ENCODE results near the gene IRF7. TPM values are rescaled to one million over a fixed set of nuclear protein-coding genes. Genes with fewer than 3 reads are reported as not detected.

The IRF7 gene
- total RNA-seq, 1 experiment from 2014 or later = 8.8 TPM

DNA sequence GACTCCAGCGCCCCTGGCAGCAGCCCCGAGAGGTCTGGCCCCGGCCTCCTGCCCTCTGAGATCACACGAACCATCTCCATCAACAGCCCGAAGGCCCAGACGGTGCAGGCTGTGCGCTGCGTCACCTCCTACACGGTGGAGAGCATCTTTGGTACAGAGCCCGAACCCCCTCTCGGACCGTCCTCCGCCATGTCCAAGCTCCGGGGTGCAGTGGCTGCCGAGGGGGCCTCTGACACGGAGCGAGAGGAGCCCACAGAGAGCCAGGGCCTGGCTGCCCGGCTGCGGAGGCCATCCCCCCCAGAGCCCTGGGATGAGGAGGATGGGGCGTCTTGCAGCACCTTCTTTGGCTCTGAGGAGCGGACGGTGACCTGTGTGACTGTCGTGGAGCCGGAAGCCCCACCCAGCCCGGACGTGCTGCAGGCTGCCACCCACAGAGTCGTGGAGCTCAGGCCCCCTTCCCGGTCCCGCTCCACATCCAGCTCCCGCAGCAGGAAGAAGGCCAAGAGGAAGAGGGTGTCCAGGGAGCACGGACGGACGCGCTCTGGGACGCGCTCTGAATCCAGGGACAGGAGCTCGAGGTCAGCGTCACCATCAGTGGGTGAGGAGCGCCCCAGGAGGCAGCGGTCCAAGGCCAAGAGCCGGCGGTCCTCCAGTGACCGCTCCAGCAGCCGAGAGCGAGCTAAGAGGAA lies 7.6 kb downstream of the IRF7 start:
- POLR2A ChIA-PET (ENCODE audit: low non-redundant PET) = no interaction called here
- Histone ChIP-seq H3K36me3 (ENCODE audit: insufficient read depth, low read length, poor library complexity, severe bottlenecking) (peaks cover 72% of the 10 kb centered on the region), H3K27me3 (replicated peaks; ENCODE audit: insufficient read depth, low read depth, low read length, poor library complexity) (no peaks in the 10 kb centered on the region), H3K27ac (ENCODE audit: low read depth, low read length, poor library complexity, severe bottlenecking) (no peak overlapping the region), H3K9me3 (ENCODE audit: low read depth, low read length, poor library complexity, severe bottlenecking) (no peaks in the 10 kb centered on the region), H3K4me3 (ENCODE audit: low read depth, low read length, poor library complexity, severe bottlenecking) (no peak overlapping the region), H3K4me1 (ENCODE audit: insufficient read depth, low read length, poor library complexity, severe bottlenecking) (no peaks in the 10 kb centered on the region)
- no TSS peak for BruUV-seq (replicated peaks)
- no peak for DNase-seq (ENCODE audit: low spot score)
- CTCF ChIA-PET = no interaction called here
- intact Hi-C loops (cut with micrococcal nuclease; ENCODE audit: unreplicated experiment) = no loop called here
- no peak for TF ChIP-seq EZH2 (IDR thresholded peaks at IDR 0.05; ENCODE audit: borderline replicate concordance, low read depth, low read length, poor library complexity, severe bottlenecking)

DNA sequence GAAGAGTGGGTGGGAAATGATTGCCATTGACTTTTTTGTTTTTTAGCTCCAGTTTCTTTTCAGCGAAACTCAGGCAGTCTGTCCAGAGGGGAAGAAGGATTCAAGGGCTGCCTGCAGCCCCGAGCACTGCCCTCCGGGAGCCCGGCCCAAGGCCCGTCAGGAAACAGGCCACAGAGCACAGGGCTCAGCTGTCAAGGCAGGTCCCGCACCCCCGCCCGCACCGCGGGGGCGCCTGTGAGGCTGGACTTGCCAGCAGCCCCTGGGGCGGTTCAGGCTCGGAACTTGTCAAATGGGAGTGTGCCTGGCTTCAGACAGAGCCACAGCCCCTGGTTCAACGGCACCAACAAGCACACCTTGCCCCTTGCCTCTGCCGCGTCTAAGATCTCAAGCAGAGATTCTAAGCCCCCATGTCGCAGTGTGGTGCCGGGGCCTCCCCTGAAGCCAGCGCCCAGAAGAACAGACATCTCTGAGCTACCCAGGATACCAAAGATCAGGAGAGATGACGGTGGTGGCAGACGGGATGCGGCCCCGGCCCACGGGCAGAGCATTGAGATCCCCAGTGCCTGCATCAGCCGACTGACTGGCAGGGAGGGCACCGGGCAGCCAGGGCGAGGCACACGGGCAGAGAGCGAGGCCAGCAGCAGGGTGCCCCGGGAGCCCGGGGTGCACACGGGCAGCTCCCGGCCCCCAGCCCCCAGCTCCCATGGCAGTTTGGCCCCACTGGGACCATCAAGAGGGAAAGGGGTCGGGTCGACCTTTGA lies 8.6 kb downstream of the IRF7 start:
- Histone ChIP-seq H3K36me3 (ENCODE audit: insufficient read depth, low read length, poor library complexity, severe bottlenecking) (peaks cover 66% of the 10 kb centered on the region), H3K4me1 (ENCODE audit: insufficient read depth, low read length, poor library complexity, severe bottlenecking) (no peaks in the 10 kb centered on the region), H3K27ac (ENCODE audit: low read depth, low read length, poor library complexity, severe bottlenecking) (no peak overlapping the region), H3K4me3 (ENCODE audit: low read depth, low read length, poor library complexity, severe bottlenecking) (no peak overlapping the region), H3K9me3 (ENCODE audit: low read depth, low read length, poor library complexity, severe bottlenecking) (no peaks in the 10 kb centered on the region), H3K27me3 (replicated peaks; ENCODE audit: insufficient read depth, low read depth, low read length, poor library complexity) (no peaks in the 10 kb centered on the region)
- TF ChIP-seq, protein P1, sequence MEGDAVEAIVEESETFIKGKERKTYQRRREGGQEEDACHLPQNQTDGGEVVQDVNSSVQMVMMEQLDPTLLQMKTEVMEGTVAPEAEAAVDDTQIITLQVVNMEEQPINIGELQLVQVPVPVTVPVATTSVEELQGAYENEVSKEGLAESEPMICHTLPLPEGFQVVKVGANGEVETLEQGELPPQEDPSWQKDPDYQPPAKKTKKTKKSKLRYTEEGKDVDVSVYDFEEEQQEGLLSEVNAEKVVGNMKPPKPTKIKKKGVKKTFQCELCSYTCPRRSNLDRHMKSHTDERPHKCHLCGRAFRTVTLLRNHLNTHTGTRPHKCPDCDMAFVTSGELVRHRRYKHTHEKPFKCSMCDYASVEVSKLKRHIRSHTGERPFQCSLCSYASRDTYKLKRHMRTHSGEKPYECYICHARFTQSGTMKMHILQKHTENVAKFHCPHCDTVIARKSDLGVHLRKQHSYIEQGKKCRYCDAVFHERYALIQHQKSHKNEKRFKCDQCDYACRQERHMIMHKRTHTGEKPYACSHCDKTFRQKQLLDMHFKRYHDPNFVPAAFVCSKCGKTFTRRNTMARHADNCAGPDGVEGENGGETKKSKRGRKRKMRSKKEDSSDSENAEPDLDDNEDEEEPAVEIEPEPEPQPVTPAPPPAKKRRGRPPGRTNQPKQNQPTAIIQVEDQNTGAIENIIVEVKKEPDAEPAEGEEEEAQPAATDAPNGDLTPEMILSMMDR (conservative IDR thresholded peaks at IDR 0.05; ENCODE audit: low read depth, low read length) = no peak
- TF ChIP-seq EZH2 (IDR thresholded peaks at IDR 0.05; ENCODE audit: borderline replicate concordance, low read depth, low read length, poor library complexity, severe bottlenecking) = no peak
- intact Hi-C loops (cut with micrococcal nuclease; ENCODE audit: unreplicated experiment) = no loop called here
- CTCF ChIA-PET = no interaction called here
- POLR2A ChIA-PET (ENCODE audit: low non-redundant PET) = no interaction called here
- DNase-seq (ENCODE audit: low spot score) = no peak
- BruUV-seq (replicated peaks) = TSS peak; percentile 24

GRCh38 chr11:606245-606644 lies 9.5 kb downstream of the IRF7 start:
- POLR2A ChIA-PET (ENCODE audit: low non-redundant PET) = no interaction called here
- CTCF ChIA-PET = no interaction called here

More at GRCh38 chr11:606245-606644, 9.5 kb downstream of the IRF7 start:
- H3K36me3 ChIP-seq (ENCODE audit: insufficient read depth, low read length, poor library complexity, severe bottlenecking) = peaks cover 73% of the 10 kb centered on the region
- intact Hi-C loops (cut with micrococcal nuclease; ENCODE audit: unreplicated experiment) = no loop called here
- peak; percentile 55 for DNase-seq (ENCODE audit: low spot score)
- no peak overlapping the region for H3K27ac ChIP-seq (ENCODE audit: low read depth, low read length, poor library complexity, severe bottlenecking)
- no TSS peak for BruUV-seq (replicated peaks)
- H3K4me3 ChIP-seq (ENCODE audit: low read depth, low read length, poor library complexity, severe bottlenecking) = no peak overlapping the region
- no peaks in the 10 kb centered on the region for H3K4me1 ChIP-seq (ENCODE audit: insufficient read depth, low read length, poor library complexity, severe bottlenecking)
- no peak for TF ChIP-seq EZH2 (IDR thresholded peaks at IDR 0.05; ENCODE audit: borderline replicate concordance, low read depth, low read length, poor library complexity, severe bottlenecking)
- TF ChIP-seq, protein P1 (conservative IDR thresholded peaks at IDR 0.05; ENCODE audit: low read depth, low read length) = no peak
- H3K27me3 ChIP-seq (replicated peaks; ENCODE audit: insufficient read depth, low read depth, low read length, poor library complexity) = no peaks in the 10 kb centered on the region
- H3K9me3 ChIP-seq (ENCODE audit: low read depth, low read length, poor library complexity, severe bottlenecking) = no peaks in the 10 kb centered on the region

Measured in A673 (cell line).